Body of pancreas (tissue), 4 donors: ENCODE results near the gene S100B. TPM values are rescaled to one million over a fixed set of nuclear protein-coding genes. Genes with fewer than 3 reads are reported as not detected.

Experiments used
- ATAC-seq: fragments of 150-250 bp; one replicate; pipeline ENCODE4 v1.9.1; 2016
- DNase-seq, 4 donors: peaks; one replicate each; pipeline ENCODE4 v3.0.0-alpha.2; 2019
- H3K27ac ChIP-seq, 4 donors: fragments of 200-600 bp; sonication (generic); 1 replicate in 3 of 4; 2 replicates in 1 of 4; pipeline versions ENCODE4 v1.5.1 to v1.6.1; 2016 to 2019; ENCODE audit warnings: mild to moderate bottlenecking in 1 of 4, mixed read lengths in 1 of 4, moderate library complexity in 1 of 4
- H3K27me3 ChIP-seq, 2 donors: fragments of 200-600 bp; sonication (generic); one replicate each; pipeline ENCODE4 v1.6.0; 2016; ENCODE audit warnings: mild to moderate bottlenecking in 1 of 2
- H3K36me3 ChIP-seq, 2 donors: fragments of 200-600 bp; sonication (generic); replicated peaks in 1 of 2; 2 replicates each; pipeline ENCODE4 v1.5.1; 2016; ENCODE audit warnings: low read depth in 2 of 2; ENCODE audit not compliant: insufficient read depth in 1 of 2
- H3K4me1 ChIP-seq: fragments of 200-600 bp; sonication (generic); one replicate; pipeline ENCODE4 v1.6.0; 2016
- H3K4me3 ChIP-seq, 2 donors: fragments of 200-600 bp; sonication (generic); 1 replicate in 1 of 2; 2 replicates in 1 of 2; pipeline ENCODE4 v1.5.1; 2016 to 2019
- H3K9me3 ChIP-seq, 3 donors: fragments of 200-600 bp; sonication (generic); 1 replicate in 2 of 3; 2 replicates in 1 of 3; pipeline ENCODE4 v1.5.1; 2016
- CTCF ChIP-seq, 7 experiments: fragments of 450-650 bp in 4 of 7; fragments of 200-600 bp in 3 of 7; sonication (generic) in 3 of 7; IDR thresholded peaks; one replicate each; pipeline ENCODE4 v1.5.1; 2016 to 2019; ENCODE audit warnings: antibody characterized with exemption in 7 of 7
- POLR2A ChIP-seq, 3 donors: fragments of 450-650 bp; IDR thresholded peaks; one replicate each; pipeline ENCODE4 v1.6.1; 2016; ENCODE audit warnings: antibody characterized with exemption in 3 of 3, mild to moderate bottlenecking in 2 of 3
- WGBS, 2 donors: methylation state at CpG; one replicate each; pipeline ENCODE4 v1.1.5; 2017; 5-methylcytosine and 5-hydroxymethylcytosine counted together
- intact Hi-C: fragments of 100-400 bp; cut with DNase I; formaldehyde crosslinking; loops from one replicate; pipeline ENCODE4 v1.15.1; 2023
- total RNA-seq, 2 donors: library from RNA; depleted of rRNA; stranded (reverse); fragments of >200 nt; gene quantifications; one replicate each; pipeline ENCODE4 v1.1.0, GENCODE V29; 2016

Gene S100B
- total RNA-seq, 2 donors from 2014 or later, result 2.6 to 33.9 TPM

- Histone ChIP-seq H3K36me3 (peaks cover 0 to 23% of the 10 kb centered on the region in 2 donors), H3K27ac (no peak overlapping the region), H3K27me3 (no peaks in the 10 kb centered on the region), H3K9me3 (no peaks in the 10 kb centered on the region), H3K4me1 (no peaks in the 10 kb centered on the region), H3K4me3 (no peak overlapping the region)
- TF ChIP-seq POLR2A (IDR thresholded peaks at IDR 0.05) (no peak), CTCF (IDR thresholded peaks at IDR 0.05) (no peak)
- ATAC-seq, result no peak
- 94 to 95% methylated on average over 1 of the region's 1 CpG for WGBS, 2 donors
- intact Hi-C loops, result no loop called here
- DNase-seq, result no peak
Observed at GRCh38 chr21:46569081-46569480, 35.8 kb downstream of the S100B start.

- H3K4me3 ChIP-seq, result no peak overlapping the region
- H3K9me3 ChIP-seq, result no peaks in the 10 kb centered on the region
- H3K27me3 ChIP-seq, result no peaks in the 10 kb centered on the region
- 92% methylated on average over 4 of the region's 4 CpGs for WGBS, 2 donors
- ATAC-seq, result no peak
- intact Hi-C loops, result no loop called here
- H3K4me1 ChIP-seq, result no peaks in the 10 kb centered on the region
- no peak overlapping the region for H3K27ac ChIP-seq
- no peak for DNase-seq
- TF ChIP-seq POLR2A (IDR thresholded peaks at IDR 0.05), result no peak
- no peak for TF ChIP-seq CTCF (IDR thresholded peaks at IDR 0.05)
- peaks cover 0 to 25% of the 10 kb centered on the region in 2 donors for H3K36me3 ChIP-seq
Observed at GRCh38 chr21:46568562-46568961, 36.3 kb downstream of the S100B start.

GRCh38 chr21:46567348-46567747 is 37.5 kb downstream of the S100B start:
- intact Hi-C loops, result no loop called here
- no peak overlapping the region for H3K4me3 ChIP-seq
- no peak for DNase-seq
- no peak overlapping the region for H3K27ac ChIP-seq
- H3K4me1 ChIP-seq, result no peaks in the 10 kb centered on the region
- H3K36me3 ChIP-seq, result peaks cover 0 to 25% of the 10 kb centered on the region in 2 donors
- no peak for TF ChIP-seq POLR2A (IDR thresholded peaks at IDR 0.05)
- no peak for TF ChIP-seq CTCF (IDR thresholded peaks at IDR 0.05)
- H3K27me3 ChIP-seq, result no peaks in the 10 kb centered on the region
- WGBS, 2 donors, result 91 to 98% methylated on average over 14 to 15 of the region's 15 CpGs
- no peaks in the 10 kb centered on the region for H3K9me3 ChIP-seq
- no peak for ATAC-seq

- TF ChIP-seq POLR2A (IDR thresholded peaks at IDR 0.05) (no peak), CTCF (IDR thresholded peaks at IDR 0.05) (no peak)
- Histone ChIP-seq H3K9me3 (no peaks in the 10 kb centered on the region), H3K4me1 (peaks cover 6% of the 10 kb centered on the region), H3K36me3 (peaks cover 0 to 23% of the 10 kb centered on the region in 2 donors), H3K4me3 (no peak overlapping the region), H3K27ac (no peak overlapping the region), H3K27me3 (no peaks in the 10 kb centered on the region)
- intact Hi-C loops, result no loop called here
- ATAC-seq (no peak), DNase-seq (no peak)
- WGBS, 2 donors, result 89 to 90% methylated on average over 9 to 10 of the region's 10 CpGs
Observed at GRCh38 chr21:46564391-46564790, 40.5 kb downstream of the S100B start.

GRCh38 chr21:46562964-46563607 is 41.8 kb downstream of the S100B start:
- Histone ChIP-seq H3K4me3 (no peak overlapping the region), H3K27me3 (no peaks in the 10 kb centered on the region), H3K27ac (no peak overlapping the region), H3K4me1 (peaks cover 6% of the 10 kb centered on the region), H3K36me3 (peaks cover 0 to 23% of the 10 kb centered on the region in 2 donors), H3K9me3 (no peaks in the 10 kb centered on the region)
- TF ChIP-seq POLR2A (IDR thresholded peaks at IDR 0.05) (no peak), CTCF (IDR thresholded peaks at IDR 0.05) (no peak)
- ATAC-seq, result no peak
- no peak for DNase-seq
- 90 to 94% methylated on average over 11 to 14 of the region's 14 CpGs for WGBS, 2 donors
- intact Hi-C loops, result no loop called here
